Left renal pelvis (tissue), 4 donors: Measurements from ENCODE around the gene RPEL1. TPM values are rescaled to one million over a fixed set of nuclear protein-coding genes. Genes with fewer than 3 reads are reported as not detected.
"Not testable (repeated sequence)": the region's sequence is repeated elsewhere in the genome, so short reads cannot be mapped to it uniquely, and the experiment has no call there.

ENCODE experiments used
- DNase-seq, 4 donors: peaks; one replicate each; pipeline ENCODE4 v3.0.0-alpha.2; 2013; ENCODE audit warnings: low read depth in 4 of 4, low spot score in 3 of 4
- polyA plus RNA-seq, 4 donors: library from polyadenylated mRNA; unstranded; fragments of 120-200 nt; gene quantifications; one replicate each; pipeline ENCODE4 v1.2.1, GENCODE V29; 2013; ENCODE audit not compliant: insufficient read length in 4 of 4

RPEL1 gene
- polyA plus RNA-seq = under 1 TPM in 3 of 4 donors, not detected in 1; 0.14 to 0.20 (median 0.20) TPM

GRCh38 chr10:103245587-103245986, at the start of gene RPEL1:
RPEL1 (plus strand) TSS chr10:103245887; CDS start chr10:103245997, 110 bp downstream.
- DNase-seq = not testable (repeated sequence)

- DNase-seq = no peak
Measured at GRCh38 chr10:103196516-103196915, 49.2 kb upstream of the RPEL1 start.

GRCh38 chr10:103197174-103197573, 48.5 kb upstream of the RPEL1 start:
- no peak for DNase-seq

GRCh38 chr10:103197903-103198302, 47.8 kb upstream of the RPEL1 start:
- no peak for DNase-seq

GRCh38 chr10:103198648-103199047, 47.0 kb upstream of the RPEL1 start:
- DNase-seq = no peak

- DNase-seq = no peak
Measured at GRCh38 chr10:103199488-103199887, 46.2 kb upstream of the RPEL1 start.

GRCh38 chr10:103202319-103202718, 43.4 kb upstream of the RPEL1 start:
- DNase-seq = no peak

GRCh38 chr10:103203466-103203865, 42.2 kb upstream of the RPEL1 start:
- DNase-seq = no peak

GRCh38 chr10:103204353-103205255, 41.1 kb upstream of the RPEL1 start:
- DNase-seq = no peak

GRCh38 chr10:103205401-103205800, 40.3 kb upstream of the RPEL1 start:
- DNase-seq = not testable (repeated sequence)

- DNase-seq = not testable (repeated sequence)
Measured at GRCh38 chr10:103206715-103207114, 39.0 kb upstream of the RPEL1 start.

GRCh38 chr10:103207141-103207540, 38.5 kb upstream of the RPEL1 start:
- DNase-seq = no peak

GRCh38 chr10:103207643-103208042, 38.0 kb upstream of the RPEL1 start:
- not testable (repeated sequence) for DNase-seq

GRCh38 chr10:103210262-103210661, 35.4 kb upstream of the RPEL1 start:
- DNase-seq = not testable (repeated sequence)

- no peak for DNase-seq
Measured at GRCh38 chr10:103215601-103216000, 30.1 kb upstream of the RPEL1 start.

GRCh38 chr10:103216362-103216761, 29.3 kb upstream of the RPEL1 start:
- not testable (repeated sequence) for DNase-seq

GRCh38 chr10:103224133-103224532, 21.6 kb upstream of the RPEL1 start:
- no peak for DNase-seq

GRCh38 chr10:103224721-103225120, 21.0 kb upstream of the RPEL1 start:
- not testable (repeated sequence) for DNase-seq

GRCh38 chr10:103225939-103226338, 19.7 kb upstream of the RPEL1 start:
- no peak for DNase-seq

GRCh38 chr10:103227416-103227815, 18.3 kb upstream of the RPEL1 start:
- DNase-seq = no peak

GRCh38 chr10:103231047-103231551, 14.6 kb upstream of the RPEL1 start:
- no peak for DNase-seq

- no peak for DNase-seq
Measured at GRCh38 chr10:103232131-103232673, 13.5 kb upstream of the RPEL1 start.
